WERI-Rb-1 (cell line): ENCODE results near the gene USP44.

Experiments used
- DNase-seq: peaks from one replicate; pipeline ENCODE4 v3.0.0-alpha.2; 2020
- H3K27ac ChIP-seq: fragments of 250-450 bp; sonication (Bioruptor Pico); 2 replicates; pipeline ENCODE4 v1.5.1; 2020; ENCODE audit warnings: mild to moderate bottlenecking, moderate library complexity
- H3K27me3 ChIP-seq: fragments of 250-450 bp; sonication (Bioruptor Pico); 2 replicates; pipeline ENCODE4 v1.5.1; 2021; ENCODE audit warnings: mild to moderate bottlenecking, low read depth, moderate library complexity; ENCODE audit not compliant: insufficient read depth, severe bottlenecking
- H3K36me3 ChIP-seq: fragments of 250-450 bp; sonication (Bioruptor Pico); 2 replicates; pipeline ENCODE4 v1.5.1; 2020; ENCODE audit warnings: mild to moderate bottlenecking, moderate library complexity
- H3K4me3 ChIP-seq: 2 replicates; pipeline ENCODE4 v1.5.1; 2011; ENCODE audit warnings: low read depth, mild to moderate bottlenecking, control low read depth, low read length
- H3K9me3 ChIP-seq: fragments of 250-450 bp; sonication (Bioruptor Pico); 2 replicates; pipeline ENCODE4 v1.5.1; 2021; ENCODE audit warnings: mild to moderate bottlenecking, moderate library complexity; ENCODE audit not compliant: severe bottlenecking
- CTCF ChIP-seq: IDR thresholded peaks from 2 replicates; pipeline ENCODE4 v1.5.1; 2011; ENCODE audit warnings: low read depth, mild to moderate bottlenecking, control low read depth, inconsistent platforms, low read length

Gene USP44

DNA sequence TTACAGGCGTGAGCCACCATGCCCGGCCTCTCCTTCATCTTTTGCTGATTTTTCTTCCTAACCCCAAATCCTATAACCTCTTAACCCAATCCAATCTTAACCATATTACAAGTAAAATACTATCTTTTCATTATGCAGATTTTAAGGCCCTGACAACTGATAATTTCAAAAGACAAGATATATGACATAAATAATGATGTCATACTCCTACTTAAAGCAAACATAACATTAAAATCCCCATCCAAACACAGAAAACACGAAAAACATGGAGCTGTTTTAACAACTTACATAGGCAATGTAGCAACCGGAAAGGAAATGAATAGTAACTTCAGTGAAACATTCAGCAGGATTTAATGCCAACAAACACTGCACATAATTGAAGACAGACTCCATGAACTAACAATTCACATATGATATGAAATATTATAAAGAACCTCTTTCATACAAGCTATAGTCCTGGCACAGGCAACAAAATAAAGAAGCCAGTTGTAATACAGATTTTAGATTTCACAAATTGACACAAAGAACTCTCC, 21.5 kb downstream of the USP44 start:
- Histone ChIP-seq H3K9me3 (no peaks in the 10 kb centered on the region), H3K36me3 (no peaks in the 10 kb centered on the region), H3K4me3 (no peak overlapping the region), H3K27me3 (no peaks in the 10 kb centered on the region), H3K27ac (no peak overlapping the region)
- no peak for DNase-seq
- TF ChIP-seq CTCF: no peak

DNA sequence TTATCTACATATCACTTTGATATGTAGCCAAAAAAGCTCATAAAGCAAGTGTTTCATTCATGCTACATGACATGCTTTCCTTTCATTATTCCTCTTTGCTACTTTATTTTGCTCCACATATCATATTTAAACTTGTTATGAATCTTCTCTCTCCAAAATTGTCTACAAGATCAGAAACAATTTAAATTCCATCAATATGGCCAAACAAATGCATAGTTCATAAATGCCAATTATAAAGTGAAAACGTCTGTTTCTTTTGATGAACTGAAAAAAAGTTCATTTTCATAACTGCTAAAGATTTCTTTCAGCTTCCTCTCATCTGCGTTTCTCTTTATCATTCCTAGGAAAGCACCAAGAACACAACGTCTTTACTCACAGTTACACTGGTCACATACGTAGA, 22.8 kb downstream of the USP44 start:
- TF ChIP-seq CTCF: no peak
- no peak overlapping the region for H3K4me3 ChIP-seq
- H3K27me3 ChIP-seq: no peaks in the 10 kb centered on the region
- DNase-seq: no peak
- no peak overlapping the region for H3K27ac ChIP-seq
- H3K9me3 ChIP-seq: no peaks in the 10 kb centered on the region
- H3K36me3 ChIP-seq: no peaks in the 10 kb centered on the region

DNA sequence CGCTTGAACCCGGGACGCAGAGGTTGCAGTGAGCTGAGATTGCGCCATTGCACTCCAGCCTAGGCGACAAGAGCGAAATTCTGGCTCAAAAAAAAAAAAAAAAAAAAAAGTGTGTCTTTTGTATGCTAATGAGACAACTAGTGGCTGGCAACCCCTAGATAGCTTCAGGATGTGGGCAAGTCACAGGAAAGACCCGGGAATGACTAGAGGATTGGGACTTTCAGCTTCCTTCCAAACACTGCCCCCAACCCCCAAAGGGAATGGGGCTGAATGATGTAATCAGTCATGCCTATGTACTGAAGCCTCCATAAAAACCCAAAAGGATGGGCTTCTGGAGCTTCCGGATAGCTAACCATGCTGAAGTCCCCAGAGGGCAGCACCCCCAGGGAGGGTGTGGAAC, 28.6 kb downstream of the USP44 start:
- Histone ChIP-seq H3K27me3 (no peaks in the 10 kb centered on the region), H3K4me3 (no peak overlapping the region), H3K9me3 (no peaks in the 10 kb centered on the region), H3K36me3 (no peaks in the 10 kb centered on the region), H3K27ac (no peak overlapping the region)
- TF ChIP-seq CTCF: no peak
- no peak for DNase-seq

DNA sequence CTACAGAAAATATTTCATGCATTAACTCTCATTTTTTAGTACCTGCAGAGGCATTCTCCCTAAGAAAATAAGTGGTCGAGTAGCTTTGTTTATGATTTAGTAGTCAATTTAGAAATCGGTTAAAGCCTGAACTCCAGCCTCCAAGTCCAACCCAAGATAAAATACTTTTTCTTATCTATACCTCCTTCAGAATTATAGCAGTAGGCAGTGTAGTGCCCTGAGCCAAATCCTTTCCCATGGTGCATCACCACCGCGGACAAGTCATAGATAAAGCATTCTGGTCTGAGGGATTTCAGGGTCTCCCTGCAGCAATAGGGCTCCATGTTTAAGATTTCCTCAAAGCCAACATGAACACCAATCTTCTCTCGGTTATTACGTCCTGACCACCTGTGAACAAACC, 30.5 kb downstream of the USP44 start:
- Histone ChIP-seq H3K27ac (no peak overlapping the region), H3K36me3 (no peaks in the 10 kb centered on the region), H3K27me3 (no peaks in the 10 kb centered on the region), H3K4me3 (no peak overlapping the region), H3K9me3 (no peaks in the 10 kb centered on the region)
- no peak for DNase-seq
- TF ChIP-seq CTCF: no peak

DNA sequence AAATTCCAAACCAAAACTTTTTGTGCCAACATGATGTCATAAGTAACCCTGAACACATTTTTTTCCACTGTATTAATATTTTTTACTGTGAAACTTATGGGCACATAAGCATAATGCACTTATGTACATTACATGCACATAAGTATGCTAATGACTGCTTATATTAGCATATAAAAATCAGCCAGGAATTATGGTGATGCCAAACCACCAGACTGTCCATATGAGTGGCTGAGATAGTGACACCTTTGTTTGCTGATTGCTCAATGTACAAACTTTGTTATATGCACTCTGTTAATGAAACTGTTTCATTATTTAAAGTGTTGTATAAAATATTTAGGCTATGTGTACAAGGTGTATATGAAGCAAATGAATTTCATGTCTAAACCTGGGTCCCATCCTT, 32.3 kb downstream of the USP44 start:
- no peak for TF ChIP-seq CTCF
- Histone ChIP-seq H3K4me3 (no peak overlapping the region), H3K36me3 (peaks cover 5% of the 10 kb centered on the region), H3K27me3 (no peaks in the 10 kb centered on the region), H3K27ac (no peak overlapping the region), H3K9me3 (no peaks in the 10 kb centered on the region)
- DNase-seq: no peak

DNA sequence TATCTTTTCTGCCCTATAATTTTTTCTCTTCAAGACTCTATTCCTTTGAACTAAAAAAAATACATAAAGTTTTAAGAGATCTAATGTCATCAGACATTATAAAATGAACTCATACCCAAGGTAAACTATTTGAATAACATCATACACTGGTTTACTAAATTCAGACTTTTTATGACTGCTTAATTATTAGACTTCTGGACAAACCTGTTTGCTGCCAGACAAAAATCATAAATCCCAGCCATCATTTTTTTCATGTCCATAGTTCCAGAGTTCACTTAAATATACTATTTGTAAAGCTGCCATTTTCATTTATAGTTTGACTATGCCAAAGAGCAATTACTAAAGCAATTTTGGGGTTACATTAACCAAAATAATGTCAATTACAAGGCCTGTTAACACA, 34.0 kb downstream of the USP44 start:
- no peak overlapping the region for H3K27ac ChIP-seq
- peaks cover 22% of the 10 kb centered on the region for H3K36me3 ChIP-seq
- no peak overlapping the region for H3K4me3 ChIP-seq
- TF ChIP-seq CTCF: no peak
- H3K9me3 ChIP-seq: no peaks in the 10 kb centered on the region
- no peaks in the 10 kb centered on the region for H3K27me3 ChIP-seq
- no peak for DNase-seq
